Sigmoid colon (tissue), 7 donors: ENCODE results near the gene SLC39A11. TPM values are rescaled to one million over a fixed set of nuclear protein-coding genes. Genes with fewer than 3 reads are reported as not detected.

Source experiments
- DNase-seq: peaks from one replicate; pipeline ENCODE4 v3.0.0-alpha.2; 2019
- H3K27ac ChIP-seq, 4 donors: fragments of 200-600 bp; sonication (generic); one replicate each; pipeline ENCODE4 v1.5.1; 2016 to 2019; ENCODE audit warnings: mild to moderate bottlenecking in 1 of 4
- H3K27me3 ChIP-seq, 3 donors: fragments of 200-600 bp; sonication (generic); one replicate each; pipeline ENCODE4 v1.5.1; 2019; ENCODE audit warnings: mild to moderate bottlenecking in 1 of 3
- H3K36me3 ChIP-seq, 4 donors: fragments of 200-600 bp; sonication (generic); one replicate each; pipeline ENCODE4 v1.5.1; 2016 to 2019
- H3K4me1 ChIP-seq, 4 donors: fragments of 200-600 bp; sonication (generic); one replicate each; pipeline ENCODE4 v1.5.1; 2017 to 2019
- H3K4me3 ChIP-seq, 4 donors: fragments of 200-600 bp; sonication (generic); one replicate each; pipeline ENCODE4 v1.5.1; 2017 to 2019; ENCODE audit warnings: mild to moderate bottlenecking in 2 of 4, moderate library complexity in 1 of 4
- H3K9me3 ChIP-seq, 4 donors: fragments of 200-600 bp in 3 of 4; sonication (generic) in 3 of 4; one replicate each; pipeline versions ENCODE4 v1.5.1 to v1.6.1; 2013 to 2019
- CTCF ChIP-seq, 4 experiments: fragments of 450-650 bp in 3 of 4; fragments of 200-600 bp in 1 of 4; IDR thresholded peaks; one replicate each; pipeline ENCODE4 v1.5.1; 2016 to 2019; ENCODE audit warnings: antibody characterized with exemption in 4 of 4, mild to moderate bottlenecking in 3 of 4, moderate library complexity in 2 of 4
- EP300 ChIP-seq, 4 donors: sonication (generic); formaldehyde crosslinking; IDR thresholded peaks; one replicate each; pipeline ENCODE4 v1.6.1; 2017; ENCODE audit warnings: antibody characterized with exemption in 4 of 4
- POLR2A ChIP-seq, 2 donors: fragments of 450-650 bp; IDR thresholded peaks; one replicate each; pipeline ENCODE4 v1.6.1; 2016; ENCODE audit warnings: antibody characterized with exemption in 2 of 2, mild to moderate bottlenecking in 2 of 2, moderate library complexity in 2 of 2
- POLR2AphosphoS5 ChIP-seq, 4 donors: sonication (generic); formaldehyde crosslinking; IDR thresholded peaks; one replicate each; pipeline ENCODE4 v1.6.1; 2017; ENCODE audit warnings: antibody characterized with exemption in 4 of 4
- WGBS, 2 donors: extraction: QIAGEN DNeasy Blood & Tissue Kit; methylation state at CpG; one replicate each; pipeline ENCODE4 v1.1.7; 2013; 5-methylcytosine and 5-hydroxymethylcytosine counted together
- intact Hi-C: fragments of 100-400 bp; cut with DNase I; formaldehyde crosslinking; loops from one replicate; pipeline ENCODE4 v1.15.1; 2023
- polyA plus RNA-seq, 3 donors: library from polyadenylated mRNA; stranded (reverse); fragments of 200-250 nt; gene quantifications; one replicate each; pipeline ENCODE4 v1.2.3, GENCODE V29; 2013
- total RNA-seq, 4 donors: library from RNA; depleted of rRNA; stranded (reverse); fragments of >200 nt; gene quantifications; one replicate each; pipeline ENCODE4 v1.1.0, GENCODE V29; 2016
- donor health status: healthy with polysubstance abuse.
- donor health status: Bipolar disorder and iron deficiency.
- donor health status: healthy.

The SLC39A11 gene
- total and polyA plus RNA-seq, 7 donors, result 7.6 to 16.4 (median 8.4) TPM

- no peak for TF ChIP-seq EP300 (IDR thresholded peaks at IDR 0.05)
- no peak for TF ChIP-seq POLR2A (IDR thresholded peaks at IDR 0.05)
- no peak for TF ChIP-seq CTCF (IDR thresholded peaks at IDR 0.05)
- TF ChIP-seq POLR2AphosphoS5 (IDR thresholded peaks at IDR 0.05), result no peak
- no peaks in the 10 kb centered on the region for H3K36me3 ChIP-seq
- no peaks in the 10 kb centered on the region for H3K27me3 ChIP-seq
- no peak overlapping the region for H3K4me3 ChIP-seq
- no peak for DNase-seq
- WGBS, 2 donors, result 93 to 97% methylated on average over 4 of the region's 4 CpGs
- no peaks in the 10 kb centered on the region for H3K4me1 ChIP-seq
- no peaks in the 10 kb centered on the region for H3K9me3 ChIP-seq
- H3K27ac ChIP-seq, result no peak overlapping the region
- intact Hi-C loops, result no loop called here
Measured at GRCh38 chr17:73050797-73051196, 41.7 kb downstream of the SLC39A11 start.

- H3K9me3 ChIP-seq, result no peaks in the 10 kb centered on the region
- no peak for TF ChIP-seq EP300 (IDR thresholded peaks at IDR 0.05)
- no peak for TF ChIP-seq POLR2A (IDR thresholded peaks at IDR 0.05)
- TF ChIP-seq CTCF (IDR thresholded peaks at IDR 0.05), result no peak
- TF ChIP-seq POLR2AphosphoS5 (IDR thresholded peaks at IDR 0.05), result no peak
- intact Hi-C loops, result no loop called here
Measured at GRCh38 chr17:73048170-73048569, 44.3 kb downstream of the SLC39A11 start.

GRCh38 chr17:73045724-73046123, 46.8 kb downstream of the SLC39A11 start:
- Histone ChIP-seq H3K27me3 (no peaks in the 10 kb centered on the region), H3K36me3 (no peaks in the 10 kb centered on the region), H3K27ac (no peak overlapping the region), H3K4me3 (no peak overlapping the region), H3K4me1 (peaks cover 0 to 20% (median 16%) of the 10 kb centered on the region in 4 donors), H3K9me3 (no peaks in the 10 kb centered on the region)
- TF ChIP-seq CTCF (IDR thresholded peaks at IDR 0.05), result no peak
- no peak for TF ChIP-seq EP300 (IDR thresholded peaks at IDR 0.05)
- TF ChIP-seq POLR2A (IDR thresholded peaks at IDR 0.05), result no peak
- no peak for TF ChIP-seq POLR2AphosphoS5 (IDR thresholded peaks at IDR 0.05)
- intact Hi-C loops, result no loop called here
- no peak for DNase-seq
- 96 to 97% methylated on average over 4 of the region's 4 CpGs for WGBS, 2 donors

More at GRCh38 chr17:73048170-73048569, 44.3 kb downstream of the SLC39A11 start:
- no peak overlapping the region for H3K4me3 ChIP-seq
- no peaks in the 10 kb centered on the region for H3K27me3 ChIP-seq
- 97% methylated on average over 4 of the region's 4 CpGs for WGBS, 2 donors
- H3K27ac ChIP-seq, result no peak overlapping the region
- H3K36me3 ChIP-seq, result no peaks in the 10 kb centered on the region
- peaks cover 0 to 14% (median 11%) of the 10 kb centered on the region in 4 donors for H3K4me1 ChIP-seq
- no peak for DNase-seq

GRCh38 chr17:73043686-73044581, 48.6 kb downstream of the SLC39A11 start:
- TF ChIP-seq POLR2AphosphoS5 (IDR thresholded peaks at IDR 0.05) (no peak), POLR2A (IDR thresholded peaks at IDR 0.05) (no peak), EP300 (IDR thresholded peaks at IDR 0.05) (no peak), CTCF (IDR thresholded peaks at IDR 0.05) (no peak)
- intact Hi-C loops, result no loop called here
- H3K27ac ChIP-seq, result peak overlapping the region in 1 of 4 donors; percentile 31
- peaks cover 0 to 20% (median 16%) of the 10 kb centered on the region in 4 donors for H3K4me1 ChIP-seq
- no peak for DNase-seq
- no peaks in the 10 kb centered on the region for H3K36me3 ChIP-seq
- H3K27me3 ChIP-seq, result no peaks in the 10 kb centered on the region
- no peaks in the 10 kb centered on the region for H3K9me3 ChIP-seq
- no peak overlapping the region for H3K4me3 ChIP-seq
- WGBS, 2 donors, result 72 to 76% methylated on average over 8 of the region's 8 CpGs
